Stomach (tissue), 9 donors: ENCODE measurements around the gene HDAC1. TPM values are rescaled to one million over a fixed set of nuclear protein-coding genes. Genes with fewer than 3 reads are reported as not detected.
"Not testable (repeated sequence)": the region's sequence is repeated elsewhere in the genome, so short reads cannot be mapped to it uniquely, and the experiment has no call there.

Experiments used
- DNase-seq, 2 donors: peaks; one replicate each; pipeline versions ENCODE4 v3.0.0 to v3.0.0-alpha.2; 2013 to 2019
- H3K27ac ChIP-seq, 5 donors: fragments of 200-600 bp in 4 of 5; sonication (generic) in 4 of 5; one replicate each; pipeline ENCODE4 v1.5.1; 2013 to 2019; ENCODE audit warnings: mild to moderate bottlenecking in 1 of 5, moderate library complexity in 1 of 5
- H3K27me3 ChIP-seq, 3 donors: fragments of 200-600 bp; sonication (generic); one replicate each; pipeline ENCODE4 v1.5.1; 2017 to 2019; ENCODE audit warnings: mixed run types in 1 of 3
- H3K36me3 ChIP-seq, 4 donors: fragments of 200-600 bp; sonication (generic); 1 replicate in 3 of 4; 2 replicates in 1 of 4; pipeline ENCODE4 v1.5.1; 2016 to 2019
- H3K4me1 ChIP-seq, 4 donors: fragments of 200-600 bp; sonication (generic); one replicate each; pipeline ENCODE4 v1.5.1; 2016 to 2019
- H3K4me3 ChIP-seq, 4 donors: fragments of 200-600 bp; sonication (generic) in 3 of 4; one replicate each; pipeline ENCODE4 v1.5.1; 2016 to 2019; ENCODE audit warnings: mild to moderate bottlenecking in 1 of 4
- H3K9me3 ChIP-seq, 4 donors: fragments of 200-600 bp; sonication (generic); one replicate each; pipeline ENCODE4 v1.5.1; 2016 to 2019
- CTCF ChIP-seq, 7 experiments: fragments of 450-650 bp in 4 of 7; fragments of 200-600 bp in 3 of 7; sonication (generic) in 3 of 7; IDR thresholded peaks; one replicate each; pipeline ENCODE4 v1.5.1; 2016 to 2019; ENCODE audit warnings: antibody characterized with exemption in 7 of 7, control low read depth in 2 of 7, mild to moderate bottlenecking in 1 of 7
- EP300 ChIP-seq: sonication (generic); formaldehyde crosslinking; IDR thresholded peaks from one replicate; pipeline ENCODE4 v1.6.1; 2017; ENCODE audit warnings: antibody characterized with exemption
- POLR2A ChIP-seq, 4 donors: fragments of 450-650 bp; IDR thresholded peaks; one replicate each; pipeline ENCODE4 v1.6.1; 2016; ENCODE audit warnings: antibody characterized with exemption in 4 of 4, control low read depth in 2 of 4, mild to moderate bottlenecking in 1 of 4, moderate library complexity in 1 of 4
- POLR2AphosphoS5 ChIP-seq, 3 donors: sonication (generic); formaldehyde crosslinking; IDR thresholded peaks; one replicate each; pipeline ENCODE4 v1.6.1; 2016; ENCODE audit warnings: antibody characterized with exemption in 3 of 3
- WGBS, 5 donors: extraction: QIAGEN DNeasy Blood & Tissue Kit in 3 of 5; methylation state at CpG; one replicate each; pipeline versions ENCODE4 v1.1.5 to v1.1.7; 2013 to 2018; 5-methylcytosine and 5-hydroxymethylcytosine counted together
- intact Hi-C: fragments of 100-400 bp; cut with DNase I; formaldehyde crosslinking; loops from one replicate; pipeline ENCODE4 v1.15.1; 2023; ENCODE audit warnings: low total_unique reads
- polyA plus RNA-seq, 3 donors: library from polyadenylated mRNA; stranded (reverse); fragments of 200-250 nt; gene quantifications; one replicate each; pipeline ENCODE4 v1.2.3, GENCODE V29; 2013
- total RNA-seq, 5 donors: library from RNA; depleted of rRNA; stranded (reverse); fragments of >200 nt; gene quantifications; one replicate each; pipeline versions ENCODE4 v1.1.0 to v1.2.3, GENCODE V29; 2014 to 2016
- donor health status: healthy with polysubstance abuse.
- donor health status: Bipolar disorder and iron deficiency.
- donor health status: healthy.

Gene HDAC1
- total and polyA plus RNA-seq, 8 donors: 50.7 to 143 (median 71.8) TPM

DNA sequence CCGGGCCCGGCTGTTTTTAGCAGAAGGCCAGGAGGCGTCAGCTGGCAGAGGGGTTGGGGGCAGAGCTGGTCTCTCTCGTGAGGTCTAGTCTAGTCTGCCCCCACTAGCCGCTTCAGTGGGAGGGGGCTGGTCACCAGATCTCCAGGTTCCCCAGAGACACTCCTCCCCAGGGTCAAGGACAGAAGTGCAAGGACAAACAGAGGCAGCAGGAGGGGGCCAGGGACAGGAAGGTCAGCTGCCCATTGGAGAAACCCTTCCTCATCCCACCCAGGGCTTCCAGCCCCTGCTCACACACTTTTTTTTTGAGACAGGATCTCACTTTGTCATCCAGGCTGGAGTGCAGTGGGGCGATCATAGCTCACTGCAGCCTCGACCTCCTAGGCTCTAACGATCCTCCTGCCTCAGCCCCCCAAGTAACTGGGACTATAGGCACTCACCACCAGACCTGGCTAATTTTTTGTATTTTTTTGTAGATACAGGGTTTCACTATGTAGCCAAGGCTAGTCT lies 60.4 kb downstream of the HDAC1 start:
- no peaks in the 10 kb centered on the region for H3K36me3 ChIP-seq
- H3K27me3 ChIP-seq: no peaks in the 10 kb centered on the region
- TF ChIP-seq POLR2A (IDR thresholded peaks at IDR 0.05): no peak
- no peak for TF ChIP-seq POLR2AphosphoS5 (IDR thresholded peaks at IDR 0.05)
- no peak for TF ChIP-seq EP300
- TF ChIP-seq CTCF (IDR thresholded peaks at IDR 0.05): no peak
- intact Hi-C loops: no loop called here
- DNase-seq: no peak
- peak overlapping the region; percentile 61 to 75 (median 73) for H3K4me3 ChIP-seq
- peaks cover 24 to 57% (median 44%) of the 10 kb centered on the region in 4 donors for H3K4me1 ChIP-seq
- WGBS, 5 donors: 35 to 45% (median 44%) methylated on average over 8 of the region's 8 CpGs
- peak overlapping the region; percentile 92 to 96 (median 95) for H3K27ac ChIP-seq
- H3K9me3 ChIP-seq: no peaks in the 10 kb centered on the region

DNA sequence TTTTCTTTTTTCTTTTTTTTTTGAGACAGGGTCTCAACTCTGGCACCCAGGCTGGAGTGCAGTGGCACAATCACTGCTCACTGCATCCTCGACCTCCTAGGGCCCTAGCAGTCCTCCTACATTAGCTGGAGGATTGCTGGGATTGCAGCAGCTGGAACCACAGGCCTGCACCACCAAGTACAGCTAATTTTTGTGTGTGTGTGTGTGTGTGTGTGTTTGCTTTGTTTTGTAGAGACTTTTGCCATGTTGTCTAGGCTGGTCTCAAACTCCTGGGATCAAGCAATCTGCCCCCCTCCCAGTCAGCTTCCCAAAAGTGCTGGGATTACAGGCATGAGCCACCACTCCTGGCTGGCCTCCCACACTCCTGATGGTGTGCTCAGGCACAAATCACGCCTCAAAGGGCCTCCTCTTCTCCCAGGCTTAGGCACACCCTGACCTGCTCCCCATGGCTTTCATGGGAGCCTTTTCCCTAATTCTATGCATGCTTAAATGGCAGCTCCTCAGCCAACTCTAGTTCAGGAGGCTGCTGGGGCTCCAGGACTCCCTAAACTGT lies 61.0 kb downstream of the HDAC1 start:
- TF ChIP-seq POLR2AphosphoS5 (IDR thresholded peaks at IDR 0.05) (no peak), POLR2A (IDR thresholded peaks at IDR 0.05) (no peak), CTCF (IDR thresholded peaks at IDR 0.05) (no peak), EP300 (no peak)
- no peaks in the 10 kb centered on the region for H3K9me3 ChIP-seq
- H3K27ac ChIP-seq: peak overlapping the region in 3 of 5 donors; percentile 92 to 96 (median 95)
- H3K27me3 ChIP-seq: no peaks in the 10 kb centered on the region
- DNase-seq: peak in 1 of 2 donors; percentile 21
- no peaks in the 10 kb centered on the region for H3K36me3 ChIP-seq
- WGBS, 5 donors: 44 to 71% (median 67%) methylated on average over 2 of the region's 2 CpGs
- intact Hi-C loops: no loop called here
- peaks cover 24 to 57% (median 44%) of the 10 kb centered on the region in 4 donors for H3K4me1 ChIP-seq
- peak overlapping the region in 2 of 4 donors; percentile 75 for H3K4me3 ChIP-seq

DNA sequence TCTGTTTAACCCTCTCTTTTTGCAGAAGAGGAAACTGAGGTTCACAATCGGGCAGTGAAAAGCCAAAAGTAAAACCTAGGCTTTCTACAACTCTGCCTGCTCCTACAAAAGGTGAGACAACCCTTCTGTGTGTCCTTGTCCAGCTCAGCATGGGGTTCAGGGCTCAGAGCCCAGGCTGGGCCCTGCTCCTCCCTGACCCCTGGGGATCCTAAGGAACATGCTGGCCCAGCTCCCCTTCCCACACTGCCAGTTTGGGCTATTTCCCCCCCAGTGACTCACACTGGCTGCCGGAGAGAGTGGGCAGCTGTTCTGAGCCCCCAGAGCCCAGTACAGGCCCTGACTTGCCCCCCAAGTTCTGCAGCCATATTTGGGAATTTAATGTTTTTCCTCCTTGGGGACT lies 61.5 kb downstream of the HDAC1 start:
- Histone ChIP-seq H3K36me3 (no peaks in the 10 kb centered on the region), H3K27me3 (no peaks in the 10 kb centered on the region), H3K4me1 (peaks cover 24 to 56% (median 49%) of the 10 kb centered on the region in 4 donors), H3K4me3 (no peak overlapping the region), H3K27ac (peak overlapping the region in 3 of 5 donors; percentile 92 to 96 (median 95)), H3K9me3 (no peaks in the 10 kb centered on the region)
- DNase-seq: no peak
- intact Hi-C loops: no loop called here
- no peak for TF ChIP-seq POLR2AphosphoS5 (IDR thresholded peaks at IDR 0.05)
- no peak for TF ChIP-seq EP300
- no peak for TF ChIP-seq POLR2A (IDR thresholded peaks at IDR 0.05)
- no peak for TF ChIP-seq CTCF (IDR thresholded peaks at IDR 0.05)
- 57 to 87% (median 79%) methylated on average over 2 of the region's 2 CpGs for WGBS, 5 donors

DNA sequence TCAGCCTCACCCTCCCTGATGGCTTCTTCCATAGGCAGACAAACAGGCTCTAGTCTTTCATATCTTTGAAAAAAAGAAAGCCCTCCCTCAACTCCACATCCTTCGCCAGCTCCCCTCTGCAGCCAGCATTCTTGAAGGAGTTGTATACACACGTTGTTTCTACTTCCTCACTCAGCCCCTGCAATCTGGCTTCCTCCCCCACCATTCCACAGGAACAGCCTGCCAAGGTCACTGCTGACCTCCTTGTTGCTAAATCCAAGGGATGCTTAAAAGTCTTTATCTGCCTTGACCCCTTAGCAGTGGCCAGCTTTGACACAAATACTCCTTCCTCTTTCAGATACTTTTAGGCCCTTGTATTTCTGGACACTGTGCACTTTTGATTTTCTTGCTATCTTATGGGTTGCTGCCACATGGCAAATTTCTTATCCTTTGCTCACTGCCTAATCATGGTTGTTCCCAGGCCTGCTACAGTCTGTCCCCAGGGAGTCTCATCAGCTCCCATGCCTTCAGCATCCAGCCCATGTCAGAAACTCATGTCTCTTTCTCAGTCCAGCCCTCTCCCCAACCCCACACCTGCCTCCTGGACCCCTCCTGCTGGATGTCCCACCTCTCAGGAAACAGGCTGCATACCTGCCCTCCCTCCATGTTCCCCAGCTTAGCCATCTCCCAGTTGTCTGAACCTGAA lies 62.1 kb downstream of the HDAC1 start:
- peak in 1 of 2 donors; percentile 83 for DNase-seq
- WGBS, 5 donors: 24 to 36% (median 27%) methylated on average over 2 of the region's 2 CpGs
- intact Hi-C loops: no loop called here

GRCh38 chr1:32355778-32356177 lies 63.9 kb downstream of the HDAC1 start:
- H3K27ac ChIP-seq, H3K27me3 ChIP-seq, H3K9me3 ChIP-seq, H3K4me3 ChIP-seq, intact Hi-C loops, H3K36me3 ChIP-seq, DNase-seq: not testable (repeated sequence)
- WGBS, 5 donors: 94 to 96% (median 95%) methylated on average over 6 of the region's 6 CpGs
- peaks cover 18 to 40% (median 32%) of the 10 kb centered on the region in 4 donors for H3K4me1 ChIP-seq

More for the DNA sequence above, 62.1 kb downstream of the HDAC1 start:
- H3K27ac ChIP-seq: peak overlapping the region in 4 of 5 donors; percentile 17 to 96 (median 94)
- H3K4me1 ChIP-seq: peaks cover 23 to 52% (median 49%) of the 10 kb centered on the region in 4 donors
- no peak overlapping the region for H3K4me3 ChIP-seq
- TF ChIP-seq EP300 (no peak), CTCF (IDR thresholded peaks at IDR 0.05) (no peak), POLR2AphosphoS5 (IDR thresholded peaks at IDR 0.05) (peak in 1 of 3 donors; percentile 31), POLR2A (IDR thresholded peaks at IDR 0.05) (no peak)
- no peaks in the 10 kb centered on the region for H3K9me3 ChIP-seq
- no peaks in the 10 kb centered on the region for H3K27me3 ChIP-seq
- no peaks in the 10 kb centered on the region for H3K36me3 ChIP-seq
